ENCODE measurements around the gene DCDC1. TPM values are rescaled to one million over a fixed set of nuclear protein-coding genes. Genes with fewer than 3 reads are reported as not detected.

The DCDC1 gene
- total RNA-seq, 2 experiments from 2014 or later, result 0.13 TPM; not detected in 1

DNA sequence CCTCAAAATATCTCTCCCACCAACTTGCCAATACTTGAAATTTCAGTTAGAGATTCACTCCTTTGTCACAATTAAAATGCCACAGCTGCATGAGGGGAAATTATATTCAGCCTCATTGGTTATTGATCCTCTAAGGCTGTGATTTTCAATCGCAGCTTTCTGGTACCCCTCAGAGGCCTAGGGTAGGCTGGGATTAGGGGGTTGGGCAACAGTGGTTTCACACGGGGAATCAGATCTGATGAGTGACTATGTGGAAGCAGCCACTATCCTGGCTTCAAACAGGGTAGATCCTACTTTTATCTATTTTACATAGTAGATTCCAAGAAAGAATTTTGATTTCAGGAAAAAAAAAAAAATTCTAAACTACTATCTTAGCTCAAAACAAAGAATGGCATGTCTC is 252.5 kb downstream of the DCDC1 start:
- Histone ChIP-seq H4K20me1 (ENCODE audit: insufficient read depth, low read length) (no peaks in the 10 kb centered on the region), H3K79me2 (ENCODE audit: insufficient read depth, low read depth, low read length) (no peaks in the 10 kb centered on the region), H3K4me2 (ENCODE audit: low read length) (no peak overlapping the region), H3K4me1 (ENCODE audit: insufficient read depth, low read length, poor library complexity, severe bottlenecking) (no peaks in the 10 kb centered on the region), H3K36me3 (ENCODE audit: insufficient read depth, low read length) (no peaks in the 10 kb centered on the region), H3K9me2 (ENCODE audit: insufficient read depth, low read length) (no peaks in the 10 kb centered on the region), H3K9me3 (ENCODE audit: low read length) (no peaks in the 10 kb centered on the region), H2AFZ (ENCODE audit: low read length) (no peak overlapping the region), H3K4me3 (ENCODE audit: low read depth, low read length, poor library complexity, severe bottlenecking) (no peak overlapping the region), H3K27ac (ENCODE audit: low read depth, low read length, poor library complexity, severe bottlenecking) (no peak overlapping the region)
- CTCF ChIA-PET (ENCODE audit: unreplicated experiment), result no interaction called here
- intact Hi-C loops (cut with micrococcal nuclease; ENCODE audit: unreplicated experiment), result no loop called here
- POLR2A ChIA-PET, result interaction anchor here (0.7 kb wide), 1 partner anchor 156 kb away, joined by 3 read pairs; no protein-coding TSS in a partner anchor
- no TSS peak for BruUV-seq (replicated peaks)
- TF ChIP-seq, protein P1, sequence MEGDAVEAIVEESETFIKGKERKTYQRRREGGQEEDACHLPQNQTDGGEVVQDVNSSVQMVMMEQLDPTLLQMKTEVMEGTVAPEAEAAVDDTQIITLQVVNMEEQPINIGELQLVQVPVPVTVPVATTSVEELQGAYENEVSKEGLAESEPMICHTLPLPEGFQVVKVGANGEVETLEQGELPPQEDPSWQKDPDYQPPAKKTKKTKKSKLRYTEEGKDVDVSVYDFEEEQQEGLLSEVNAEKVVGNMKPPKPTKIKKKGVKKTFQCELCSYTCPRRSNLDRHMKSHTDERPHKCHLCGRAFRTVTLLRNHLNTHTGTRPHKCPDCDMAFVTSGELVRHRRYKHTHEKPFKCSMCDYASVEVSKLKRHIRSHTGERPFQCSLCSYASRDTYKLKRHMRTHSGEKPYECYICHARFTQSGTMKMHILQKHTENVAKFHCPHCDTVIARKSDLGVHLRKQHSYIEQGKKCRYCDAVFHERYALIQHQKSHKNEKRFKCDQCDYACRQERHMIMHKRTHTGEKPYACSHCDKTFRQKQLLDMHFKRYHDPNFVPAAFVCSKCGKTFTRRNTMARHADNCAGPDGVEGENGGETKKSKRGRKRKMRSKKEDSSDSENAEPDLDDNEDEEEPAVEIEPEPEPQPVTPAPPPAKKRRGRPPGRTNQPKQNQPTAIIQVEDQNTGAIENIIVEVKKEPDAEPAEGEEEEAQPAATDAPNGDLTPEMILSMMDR (conservative IDR thresholded peaks at IDR 0.05; ENCODE audit: low read length), result no peak
- no peak for TF ChIP-seq EZH2phosphoT487 (IDR thresholded peaks at IDR 0.05; ENCODE audit: borderline replicate concordance, low read depth, low read length)
- no peak for DNase-seq (ENCODE audit: low spot score)

DNA sequence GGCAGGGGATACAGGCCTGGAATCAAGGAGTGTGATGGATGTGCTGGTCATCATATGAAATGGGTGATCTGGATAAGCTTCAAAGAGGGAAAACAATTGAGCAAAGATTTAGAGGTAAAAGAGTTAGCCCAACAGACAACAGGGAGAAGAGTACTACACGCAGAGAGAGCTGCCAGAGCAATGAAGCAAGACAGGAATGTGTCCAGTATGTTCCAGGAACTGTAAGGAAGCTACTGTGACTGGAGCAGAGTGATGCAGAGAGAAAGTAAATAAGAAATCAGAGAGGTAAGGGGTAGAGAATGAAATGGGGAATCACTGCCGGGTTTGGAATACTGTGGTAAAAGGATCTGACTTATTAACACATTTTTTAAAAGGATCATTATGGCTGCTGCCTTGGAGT is 255.1 kb downstream of the DCDC1 start:
- no peak for DNase-seq (ENCODE audit: low spot score)
- intact Hi-C loops (cut with micrococcal nuclease; ENCODE audit: unreplicated experiment), result no loop called here
- CTCF ChIA-PET (ENCODE audit: unreplicated experiment), result no interaction called here
- H4K20me1 ChIP-seq (ENCODE audit: insufficient read depth, low read length), result no peaks in the 10 kb centered on the region
- no peaks in the 10 kb centered on the region for H3K9me3 ChIP-seq (ENCODE audit: low read length)
- H3K4me1 ChIP-seq (ENCODE audit: insufficient read depth, low read length, poor library complexity, severe bottlenecking), result no peaks in the 10 kb centered on the region
- no peak overlapping the region for H3K4me3 ChIP-seq (ENCODE audit: low read depth, low read length, poor library complexity, severe bottlenecking)
- H3K36me3 ChIP-seq (ENCODE audit: insufficient read depth, low read length), result no peaks in the 10 kb centered on the region
- no peak overlapping the region for H3K27ac ChIP-seq (ENCODE audit: low read depth, low read length, poor library complexity, severe bottlenecking)
- H2AFZ ChIP-seq (ENCODE audit: low read length), result no peak overlapping the region
- no peaks in the 10 kb centered on the region for H3K9me2 ChIP-seq (ENCODE audit: insufficient read depth, low read length)
- no peak overlapping the region for H3K4me2 ChIP-seq (ENCODE audit: low read length)
- TF ChIP-seq, protein P1 (conservative IDR thresholded peaks at IDR 0.05; ENCODE audit: low read length), result no peak
- no peak for TF ChIP-seq EZH2phosphoT487 (IDR thresholded peaks at IDR 0.05; ENCODE audit: borderline replicate concordance, low read depth, low read length)
- H3K79me2 ChIP-seq (ENCODE audit: insufficient read depth, low read depth, low read length), result no peaks in the 10 kb centered on the region
- POLR2A ChIA-PET, result interaction anchor here (0.7 to 1.2 kb wide), 2 partner anchors 8 to 107 kb away, joined by 3 read pairs; no protein-coding TSS in a partner anchor
- BruUV-seq (replicated peaks), result no TSS peak

DNA sequence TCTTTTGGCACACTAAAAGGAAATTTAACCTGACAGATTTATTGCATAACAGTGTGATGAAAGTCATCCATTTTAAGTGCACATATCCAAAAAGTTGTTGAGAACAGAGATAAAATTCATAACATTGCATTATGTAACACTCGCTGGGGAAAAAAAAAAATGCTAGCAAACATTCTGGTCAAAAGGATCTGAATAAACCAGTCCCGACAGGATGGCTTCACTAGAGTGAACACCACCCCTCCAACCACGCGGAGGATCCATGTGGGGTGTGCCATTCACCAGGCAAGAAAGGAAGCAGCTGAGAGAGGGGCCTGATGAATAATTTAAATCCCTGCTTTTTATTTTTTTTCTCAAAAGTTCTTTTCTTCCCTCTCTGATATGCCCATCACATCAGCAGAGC is 258.7 kb downstream of the DCDC1 start:
- H3K4me3 ChIP-seq (ENCODE audit: low read depth, low read length, poor library complexity, severe bottlenecking), result no peak overlapping the region
- H3K4me2 ChIP-seq (ENCODE audit: low read length), result no peak overlapping the region
- no peaks in the 10 kb centered on the region for H4K20me1 ChIP-seq (ENCODE audit: insufficient read depth, low read length)
- TF ChIP-seq, protein P1 (conservative IDR thresholded peaks at IDR 0.05; ENCODE audit: low read length), result no peak
- no peak for TF ChIP-seq EZH2phosphoT487 (IDR thresholded peaks at IDR 0.05; ENCODE audit: borderline replicate concordance, low read depth, low read length)
- CTCF ChIA-PET (ENCODE audit: unreplicated experiment), result no interaction called here
- no peak overlapping the region for H3K27ac ChIP-seq (ENCODE audit: low read depth, low read length, poor library complexity, severe bottlenecking)
- BruUV-seq (replicated peaks), result no TSS peak
- H3K79me2 ChIP-seq (ENCODE audit: insufficient read depth, low read depth, low read length), result no peaks in the 10 kb centered on the region
- no peaks in the 10 kb centered on the region for H3K4me1 ChIP-seq (ENCODE audit: insufficient read depth, low read length, poor library complexity, severe bottlenecking)
- POLR2A ChIA-PET, result interaction anchor here (0.7 kb wide), 1 partner anchor 89 kb away, joined by 3 read pairs; no protein-coding TSS in a partner anchor
- no peaks in the 10 kb centered on the region for H3K9me2 ChIP-seq (ENCODE audit: insufficient read depth, low read length)
- no peaks in the 10 kb centered on the region for H3K36me3 ChIP-seq (ENCODE audit: insufficient read depth, low read length)
- intact Hi-C loops (cut with micrococcal nuclease; ENCODE audit: unreplicated experiment), result no loop called here
- H3K9me3 ChIP-seq (ENCODE audit: low read length), result no peaks in the 10 kb centered on the region
- H2AFZ ChIP-seq (ENCODE audit: low read length), result no peak overlapping the region
- no peak for DNase-seq (ENCODE audit: low spot score)
